Activated B cell treated with CpG ODN at 0.5 μM for 24 hours (primary cell): ENCODE data around the gene CCL24. TPM values are rescaled to one million over a fixed set of nuclear protein-coding genes. Genes with fewer than 3 reads are reported as not detected.
"Not testable (repeated sequence)": the region's sequence is repeated elsewhere in the genome, so short reads cannot be mapped to it uniquely, and the experiment has no call there.

Experiments
- ATAC-seq: fragments of 200-7000 bp; cut with Tn5 transposase; one replicate; pipeline ENCODE4 v1.10.0; 2021; ENCODE audit warnings: low read depth, mild to moderate bottlenecking, moderate library complexity
- CTCF ChIA-PET: fragments of 350-600 bp; sonication (Branson Sonifier 250); formaldehyde crosslinking; loops from one replicate; lab custom pipeline; 2021; ENCODE audit warnings: antibody characterized with exemption; lab: Charles Lee
- POLR2A ChIA-PET: fragments of 350-600 bp; sonication (Branson Sonifier 250); formaldehyde crosslinking; loops from one replicate; lab custom pipeline; 2021; ENCODE audit warnings: antibody characterized with exemption; lab: Charles Lee
- DNase-seq: peaks from one replicate; pipeline ENCODE4 v3.0.0; 2022
- H3K27ac Mint-ChIP-seq: one replicate; pipeline ENCODE4 v1.8.0; 2020; ENCODE audit warnings: mixed read lengths
- H3K27me3 Mint-ChIP-seq: one replicate; pipeline ENCODE4 v1.8.0; 2021; ENCODE audit warnings: mixed read lengths
- H3K36me3 Mint-ChIP-seq: one replicate; pipeline ENCODE4 v1.8.0; 2021; ENCODE audit warnings: low read depth, mixed read lengths
- H3K4me1 Mint-ChIP-seq: one replicate; pipeline ENCODE4 v1.8.0; 2021; ENCODE audit warnings: mixed read lengths
- H3K4me3 Mint-ChIP-seq: one replicate; pipeline ENCODE4 v1.8.0; 2020; ENCODE audit warnings: mild to moderate bottlenecking, mixed read lengths
- H3K9me3 Mint-ChIP-seq: one replicate; pipeline ENCODE4 v1.8.0; 2020; ENCODE audit warnings: mixed read lengths
- intact Hi-C: fragments of 100-400 bp; cut with micrococcal nuclease; formaldehyde crosslinking; loops from one replicate; pipeline ENCODE4 v1.15.1; 2024
- total RNA-seq: library from RNA; stranded (reverse); gene quantifications from 2 replicates; pipeline ENCODE4 v1.2.3, GENCODE V29; 2022
- TF ChIP-seq, protein P1 (sequence below): fragments of 200-600 bp; IDR thresholded peaks from one replicate; pipeline ENCODE4 v1.8.0; 2022; ENCODE audit warnings: antibody characterized with exemption, mild to moderate bottlenecking

Gene CCL24, protein sequence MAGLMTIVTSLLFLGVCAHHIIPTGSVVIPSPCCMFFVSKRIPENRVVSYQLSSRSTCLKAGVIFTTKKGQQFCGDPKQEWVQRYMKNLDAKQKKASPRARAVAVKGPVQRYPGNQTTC
- 0.81 and 1.2 TPM in 2 replicates for total RNA-seq

DNA sequence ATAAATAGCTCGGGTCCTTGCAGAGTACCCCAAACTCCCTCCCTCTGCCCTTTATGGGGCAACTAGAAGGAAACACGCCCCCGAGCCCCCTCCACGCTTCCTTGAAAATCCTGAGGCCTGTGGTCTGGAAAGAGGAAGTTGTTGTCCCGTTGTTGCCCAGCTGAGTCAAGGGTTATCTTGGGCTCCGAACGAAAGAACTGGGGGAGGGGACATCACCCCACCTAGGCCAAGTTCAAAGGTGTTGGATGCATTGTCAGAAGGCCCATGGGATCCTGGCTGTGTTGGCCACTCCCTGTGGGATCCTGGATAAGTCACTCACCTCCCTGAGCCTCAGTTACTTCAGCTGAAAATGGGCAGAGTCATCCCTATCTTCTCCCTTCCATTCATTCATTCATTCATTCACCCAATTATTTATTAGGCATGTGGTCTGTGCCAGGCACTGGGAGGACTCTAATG, at the start of gene CCL24:
CCL24 (minus strand) TSS at position 26 of the 456 bp plus-strand sequence. CDS start 91 bp downstream, outside the sequence.
- ChIA-PET CTCF (no interaction called here), POLR2A (no interaction called here)
- no peak for ATAC-seq
- H3K36me3 Mint-ChIP-seq, result no peaks in the 10 kb centered on the region
- no peak for DNase-seq
- peaks cover 11% of the 10 kb centered on the region for H3K27me3 Mint-ChIP-seq
- TF ChIP-seq, protein P1, sequence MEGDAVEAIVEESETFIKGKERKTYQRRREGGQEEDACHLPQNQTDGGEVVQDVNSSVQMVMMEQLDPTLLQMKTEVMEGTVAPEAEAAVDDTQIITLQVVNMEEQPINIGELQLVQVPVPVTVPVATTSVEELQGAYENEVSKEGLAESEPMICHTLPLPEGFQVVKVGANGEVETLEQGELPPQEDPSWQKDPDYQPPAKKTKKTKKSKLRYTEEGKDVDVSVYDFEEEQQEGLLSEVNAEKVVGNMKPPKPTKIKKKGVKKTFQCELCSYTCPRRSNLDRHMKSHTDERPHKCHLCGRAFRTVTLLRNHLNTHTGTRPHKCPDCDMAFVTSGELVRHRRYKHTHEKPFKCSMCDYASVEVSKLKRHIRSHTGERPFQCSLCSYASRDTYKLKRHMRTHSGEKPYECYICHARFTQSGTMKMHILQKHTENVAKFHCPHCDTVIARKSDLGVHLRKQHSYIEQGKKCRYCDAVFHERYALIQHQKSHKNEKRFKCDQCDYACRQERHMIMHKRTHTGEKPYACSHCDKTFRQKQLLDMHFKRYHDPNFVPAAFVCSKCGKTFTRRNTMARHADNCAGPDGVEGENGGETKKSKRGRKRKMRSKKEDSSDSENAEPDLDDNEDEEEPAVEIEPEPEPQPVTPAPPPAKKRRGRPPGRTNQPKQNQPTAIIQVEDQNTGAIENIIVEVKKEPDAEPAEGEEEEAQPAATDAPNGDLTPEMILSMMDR, result no peak
- no peak within 1 kb of the TSS for H3K4me3 Mint-ChIP-seq
- H3K9me3 Mint-ChIP-seq, result no peaks in the 10 kb centered on the region
- intact Hi-C loops, result no loop called here
- no peak within 1 kb of the TSS for H3K27ac Mint-ChIP-seq
- no peaks in the 10 kb centered on the region for H3K4me1 Mint-ChIP-seq

DNA sequence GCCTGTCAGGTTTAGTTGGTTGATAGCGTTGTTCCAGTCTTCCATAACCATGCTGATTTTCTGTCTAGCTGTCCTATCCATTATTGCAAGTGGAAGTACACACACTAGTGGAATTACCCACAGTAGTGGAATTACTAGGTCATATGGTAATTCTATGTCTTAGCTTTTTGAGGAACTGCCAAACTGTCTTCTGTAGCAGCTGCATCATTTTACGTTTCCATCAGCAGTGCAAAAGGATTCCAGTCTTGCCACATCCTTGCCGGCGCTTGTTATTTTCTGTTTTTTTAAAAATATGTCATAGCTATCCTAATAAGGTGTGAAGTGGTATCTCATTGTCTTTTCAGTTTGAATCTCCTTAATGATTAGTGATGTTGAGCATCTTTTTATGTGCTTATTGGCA, 48.0 kb upstream of the CCL24 start:
- intact Hi-C loops, result no loop called here
- ATAC-seq (no peak), DNase-seq (no peak)
- TF ChIP-seq, protein P1, result no peak
- peaks cover 14% of the 10 kb centered on the region for H3K27me3 Mint-ChIP-seq
- POLR2A ChIA-PET, result no interaction called here
- no peaks in the 10 kb centered on the region for H3K9me3 Mint-ChIP-seq
- H3K4me1 Mint-ChIP-seq, result no peaks in the 10 kb centered on the region
- H3K27ac Mint-ChIP-seq, result no peak overlapping the region
- no peaks in the 10 kb centered on the region for H3K36me3 Mint-ChIP-seq
- H3K4me3 Mint-ChIP-seq, result no peak overlapping the region
- CTCF ChIA-PET, result interaction anchor here (1.0 kb wide), 1 partner anchor 159 kb away, joined by 3 read pairs; no protein-coding TSS in a partner anchor

DNA sequence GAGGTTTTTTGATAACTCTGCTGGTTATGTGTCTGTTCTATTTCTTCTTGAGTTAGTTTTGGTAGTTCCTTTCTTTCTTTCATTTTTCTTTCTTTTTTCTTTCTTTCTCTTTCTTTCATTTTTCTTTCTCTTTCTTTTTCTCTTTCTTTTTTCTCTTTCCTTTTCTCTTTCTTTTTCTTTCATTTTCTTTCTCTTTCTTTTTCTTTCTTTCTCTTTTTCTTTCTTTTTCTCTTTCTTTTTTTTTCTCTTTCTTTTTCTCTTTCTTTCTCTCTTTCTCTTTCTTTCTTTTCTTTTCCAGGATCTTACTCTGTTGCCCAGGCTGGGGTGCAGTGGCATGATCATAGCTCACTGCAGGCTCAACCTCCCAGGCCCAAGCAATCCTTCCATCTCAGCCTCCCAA, 44.8 kb upstream of the CCL24 start:
- H3K27ac Mint-ChIP-seq, result no peak overlapping the region
- ChIA-PET POLR2A (no interaction called here), CTCF (no interaction called here)
- no peak for ATAC-seq
- H3K27me3 Mint-ChIP-seq, result peaks cover 2% of the 10 kb centered on the region
- H3K4me1 Mint-ChIP-seq, result no peaks in the 10 kb centered on the region
- no peak for DNase-seq
- TF ChIP-seq, protein P1, result no peak
- H3K36me3 Mint-ChIP-seq, result no peaks in the 10 kb centered on the region
- no peak overlapping the region for H3K4me3 Mint-ChIP-seq
- intact Hi-C loops, result no loop called here
- H3K9me3 Mint-ChIP-seq, result no peaks in the 10 kb centered on the region

DNA sequence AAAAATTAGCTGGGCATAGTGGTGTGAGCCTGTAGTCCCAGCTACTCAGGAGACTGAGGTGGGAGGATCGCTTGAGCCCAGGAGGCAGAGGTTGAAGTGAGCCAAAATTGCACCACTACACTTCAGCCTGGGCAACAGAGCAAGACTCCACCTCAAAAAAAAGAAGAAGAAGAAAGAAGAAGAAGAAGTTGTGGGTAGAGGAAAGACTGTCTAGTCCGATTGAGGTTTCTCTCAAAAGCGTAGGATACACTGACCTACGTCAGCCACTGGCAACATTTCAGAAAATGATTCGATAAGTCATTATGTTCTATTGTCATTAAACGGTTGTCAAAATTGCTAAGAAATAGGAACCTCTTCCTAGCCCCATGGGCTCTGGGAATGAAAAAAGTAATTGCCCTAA, 42.9 kb upstream of the CCL24 start:
- no peaks in the 10 kb centered on the region for H3K36me3 Mint-ChIP-seq
- intact Hi-C loops, result no loop called here
- no peaks in the 10 kb centered on the region for H3K27me3 Mint-ChIP-seq
- ChIA-PET CTCF (no interaction called here), POLR2A (interaction anchor here (0.6 kb wide), 1 partner anchor 420 kb away, joined by 3 read pairs; no protein-coding TSS in a partner anchor)
- no peak overlapping the region for H3K4me3 Mint-ChIP-seq
- no peak for DNase-seq
- no peak for ATAC-seq
- no peaks in the 10 kb centered on the region for H3K4me1 Mint-ChIP-seq
- no peaks in the 10 kb centered on the region for H3K9me3 Mint-ChIP-seq
- TF ChIP-seq, protein P1, result no peak
- no peak overlapping the region for H3K27ac Mint-ChIP-seq

DNA sequence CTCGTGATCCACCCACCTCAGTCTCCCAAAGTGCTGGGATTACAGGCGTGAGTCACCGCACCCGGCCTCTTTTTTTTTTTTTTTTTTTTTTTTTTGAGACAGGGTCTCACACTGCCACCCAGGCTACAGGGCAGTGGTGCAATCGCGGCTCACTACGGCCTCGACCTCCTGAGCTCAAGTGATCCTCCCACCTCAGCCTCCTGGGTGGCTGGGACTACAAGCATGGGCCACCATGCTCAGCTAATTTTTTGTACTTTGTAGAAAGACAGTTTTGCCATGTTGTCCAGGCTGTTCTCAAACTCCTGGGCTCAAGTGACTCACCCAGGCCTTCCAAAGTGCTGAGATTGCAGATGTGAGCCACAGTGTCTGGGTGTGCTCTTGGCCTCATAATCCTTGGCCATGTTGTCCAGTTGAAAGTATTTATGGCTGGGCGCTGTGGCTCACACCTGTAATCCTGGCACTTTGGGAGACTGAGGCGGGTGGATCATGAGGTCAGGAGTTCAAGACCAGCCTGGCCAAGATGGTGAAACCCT, 41.3 kb upstream of the CCL24 start:
- intact Hi-C loops, CTCF ChIA-PET, H3K36me3 Mint-ChIP-seq, DNase-seq, H3K9me3 Mint-ChIP-seq, ATAC-seq, H3K4me3 Mint-ChIP-seq, H3K4me1 Mint-ChIP-seq, H3K27me3 Mint-ChIP-seq, H3K27ac Mint-ChIP-seq: not testable (repeated sequence)
- POLR2A ChIA-PET, result interaction anchor here (0.7 kb wide), 1 partner anchor 1461 kb away, joined by 7 read pairs; no protein-coding TSS in a partner anchor
